NCI-H146 treated with DMSO at 0.1 percent for 48 hours (cell line): Measurements from ENCODE around the gene QKI.
"Not testable (repeated sequence)": the region's sequence is repeated elsewhere in the genome, so short reads cannot be mapped to it uniquely, and the experiment has no call there.

Source experiments
- DNase-seq: peaks from one replicate; lab custom pipeline; 2025; ENCODE audit not compliant: unreplicated experiment; lab: John Stamatoyannopoulos, UW

Gene QKI

GRCh38 chr6:163572612-163573011 is 158.1 kb downstream of the QKI start:
- no peak for DNase-seq

- DNase-seq: no peak
Measured at GRCh38 chr6:163573503-163574179, 159.1 kb downstream of the QKI start.

- DNase-seq: no peak
Measured at GRCh38 chr6:163576114-163576513, 161.6 kb downstream of the QKI start.

GRCh38 chr6:163577404-163577803 is 162.9 kb downstream of the QKI start:
- DNase-seq: no peak

GRCh38 chr6:163579111-163579879 is 164.8 kb downstream of the QKI start:
- no peak for DNase-seq

GRCh38 chr6:163579880-163580295 is 165.4 kb downstream of the QKI start:
- DNase-seq: no peak

GRCh38 chr6:163580311-163581030 is 166.0 kb downstream of the QKI start:
- DNase-seq: no peak

GRCh38 chr6:163583558-163583957 is 169.0 kb downstream of the QKI start:
- DNase-seq: no peak

- DNase-seq: no peak
Measured at GRCh38 chr6:163585932-163586437, 171.5 kb downstream of the QKI start.

- DNase-seq: no peak
Measured at GRCh38 chr6:163586888-163587287, 172.4 kb downstream of the QKI start.

- no peak for DNase-seq
Measured at GRCh38 chr6:163588220-163588919, 173.9 kb downstream of the QKI start.

GRCh38 chr6:163589387-163589786 is 174.9 kb downstream of the QKI start:
- DNase-seq: no peak

- not testable (repeated sequence) for DNase-seq
Measured at GRCh38 chr6:163590132-163590531, 175.6 kb downstream of the QKI start.

GRCh38 chr6:163592872-163593271 is 178.4 kb downstream of the QKI start:
- no peak for DNase-seq

GRCh38 chr6:163596174-163596573 is 181.7 kb downstream of the QKI start:
- DNase-seq: no peak

GRCh38 chr6:163599136-163599535 is 184.6 kb downstream of the QKI start:
- DNase-seq: no peak

- no peak for DNase-seq
Measured at GRCh38 chr6:163599684-163600083, 185.2 kb downstream of the QKI start.

GRCh38 chr6:163600331-163600730 is 185.8 kb downstream of the QKI start:
- no peak for DNase-seq

- no peak for DNase-seq
Measured at GRCh38 chr6:163600781-163601180, 186.3 kb downstream of the QKI start.

GRCh38 chr6:163602851-163603250 is 188.3 kb downstream of the QKI start:
- DNase-seq: no peak

- DNase-seq: no peak
Measured at GRCh38 chr6:163603395-163603794, 188.9 kb downstream of the QKI start.
